Activated CD4-positive, alpha-beta T cell treated with anti-CD3 and anti-CD28 coated beads, Interleukin-2, amount 50 U/mL, for 16 hours (primary cell): ENCODE measurements around the gene GJC2.

Source experiments
- DNase-seq: peaks from one replicate; pipeline ENCODE4 v3.0.0-alpha.2; 2020

GJC2 gene

GRCh38 chr1:228197555-228198147, 47.9 kb downstream of the GJC2 start:
- DNase-seq: no peak

- no peak for DNase-seq
These were observed 49.4 kb downstream of the GJC2 start for GRCh38 chr1:228198977-228199590.

- DNase-seq: no peak
These were observed 55.2 kb downstream of the GJC2 start for GRCh38 chr1:228204958-228205357.

- DNase-seq: no peak
These were observed 56.1 kb downstream of the GJC2 start for GRCh38 chr1:228205526-228206436.

GRCh38 chr1:228206582-228207351, 57.0 kb downstream of the GJC2 start:
- DNase-seq: no peak

- DNase-seq: no peak
These were observed 57.7 kb downstream of the GJC2 start for GRCh38 chr1:228207381-228207810.

- no peak for DNase-seq
These were observed 58.4 kb downstream of the GJC2 start, which contains the start of gene OBSCN for GRCh38 chr1:228207851-228208821. Gene OBSCN, plus strand, starts transcription at chr1:228208044. Its CDS starts 3,740 bp downstream, at chr1:228211784.

- DNase-seq: no peak
These were observed 59.3 kb downstream of the GJC2 start for GRCh38 chr1:228208831-228209551.
